HepG2 (cell line): ENCODE data around the gene KMT2A. TPM values are rescaled to one million over a fixed set of nuclear protein-coding genes. Genes with fewer than 3 reads are reported as not detected.
"Not testable (repeated sequence)": the region's sequence is repeated elsewhere in the genome, so short reads cannot be mapped to it uniquely, and the experiment has no call there.

Experiments used
- ATAC-seq: fragments of 200-7000 bp; cut with Tn5 transposase; 3 replicates; pipeline ENCODE4 v1.9.1; 2020; ENCODE audit warnings: mild to moderate bottlenecking, moderate library complexity
- BruUV-seq: library from RNA; stranded (reverse); fragments of 400-500 nt; replicated peaks from 2 replicates; lab custom pipeline; 2021; lab: Mats Ljungman, UMichigan
- CTCF ChIA-PET: fragments of 300-600 bp; formaldehyde crosslinking; extraction: SDS; loops from one replicate; lab custom pipeline; 2021; ENCODE audit warnings: low total read pairs, inconsistent platforms, low intra/inter-chr PET ratio; lab: Yijun Ruan, JAX
- POLR2A ChIA-PET: fragments of 350-600 bp; sonication (Branson Sonifier 250); formaldehyde crosslinking; loops from one replicate; lab custom pipeline; 2020; ENCODE audit warnings: antibody characterized with exemption, inconsistent platforms; lab: Yijun Ruan, JAX
- DNase-seq: peaks from one replicate; pipeline ENCODE4 v3.0.0-alpha.2; 2015; ENCODE audit warnings: low spot score
- FAIRE-seq: peaks from 3 replicates; lab custom pipeline; 2011; peaks lifted over from hg19 to GRCh38; lab: Jason Lieb, UNC
- H2AFZ ChIP-seq: one replicate; pipeline ENCODE4 v1.6.1; 2011; ENCODE audit warnings: low read length, inconsistent platforms
- H3K27ac ChIP-seq: fragments of 300-600 bp; 3 replicates; pipeline ENCODE4 v1.8.0; 2011; ENCODE audit warnings: mixed run types, mild to moderate bottlenecking, mixed read lengths, low read length, inconsistent platforms; ENCODE audit not compliant: insufficient read depth; ENCODE audit errors: extremely low read length
- H3K27me3 ChIP-seq, 2 experiments: fragments of 200-600 bp in 1 of 2; 2 replicates in 1 of 2; 3 replicates in 1 of 2; pipeline versions ENCODE4 v1.6.0 to v1.8.0; 2011; ENCODE audit warnings: low read length in 2 of 2, mild to moderate bottlenecking in 2 of 2, moderate library complexity in 2 of 2, inconsistent platforms in 1 of 2; ENCODE audit not compliant: insufficient read depth in 2 of 2, control insufficient read depth in 1 of 2
- H3K36me3 ChIP-seq, 2 experiments: fragments of 200-600 bp in 1 of 2; replicated peaks in 1 of 2; 2 replicates in 1 of 2; 3 replicates in 1 of 2; pipeline versions ENCODE4 v1.5.1 to v1.8.0; 2011; ENCODE audit warnings: low read length in 2 of 2, inconsistent platforms in 1 of 2; ENCODE audit not compliant: insufficient read depth in 2 of 2, control insufficient read depth in 1 of 2
- H3K4me1 ChIP-seq: 2 replicates; pipeline ENCODE4 v1.5.1; 2012; ENCODE audit warnings: low read length, inconsistent platforms; ENCODE audit not compliant: insufficient read depth
- H3K4me2 ChIP-seq: 2 replicates; pipeline ENCODE4 v1.6.0; 2011; ENCODE audit warnings: low read depth, low read length, inconsistent platforms
- H3K4me3 ChIP-seq, 3 experiments: fragments of 200-600 bp in 1 of 3; sonication (generic), shearing (Covaris generic) in 1 of 3; replicated peaks in 1 of 3; 2 replicates each; pipeline ENCODE4 v1.5.1; 2011 to 2016; ENCODE audit warnings: low read length in 3 of 3, inconsistent platforms in 2 of 3, low read depth in 2 of 3, mild to moderate bottlenecking in 2 of 3, control low read depth in 1 of 3, mixed read lengths in 1 of 3; ENCODE audit not compliant: insufficient read depth in 1 of 3
- H3K79me2 ChIP-seq: one replicate; pipeline ENCODE4 v1.6.1; 2011; ENCODE audit warnings: low read length, inconsistent platforms; ENCODE audit not compliant: insufficient read depth
- H3K9ac ChIP-seq: 2 replicates; pipeline ENCODE4 v1.6.0; 2011; ENCODE audit warnings: mild to moderate bottlenecking, low read depth, low read length, inconsistent platforms; ENCODE audit not compliant: insufficient read depth
- H3K9me3 ChIP-seq: 2 replicates; pipeline ENCODE4 v1.5.1; 2012; ENCODE audit warnings: mild to moderate bottlenecking, low read length
- H4K20me1 ChIP-seq: 2 replicates; pipeline ENCODE4 v1.6.0; 2011; ENCODE audit warnings: inconsistent platforms, mild to moderate bottlenecking, low read length, moderate library complexity; ENCODE audit not compliant: insufficient read depth
- CHCHD3 ChIP-seq: sonication (generic); formaldehyde crosslinking; IDR thresholded peaks from 2 replicates; pipeline ENCODE4 v1.8.0; 2022; ENCODE audit warnings: mild to moderate bottlenecking, missing genetic modification reagents, moderate library complexity
- CREBL2 ChIP-seq: sonication (generic); formaldehyde crosslinking; IDR thresholded peaks from 2 replicates; pipeline ENCODE4 v1.8.1; 2023; ENCODE audit warnings: missing genetic modification reagents, mild to moderate bottlenecking, borderline replicate concordance
- EP300 ChIP-seq, 3 experiments: sonication (generic) in 1 of 3; formaldehyde crosslinking in 1 of 3; IDR thresholded peaks; 2 replicates each; pipeline versions ENCODE4 v1.5.1 to v1.6.1; 2011 to 2020; ENCODE audit warnings: low read depth in 2 of 3, low read length in 2 of 3, borderline replicate concordance in 1 of 3, improper control_type of control experiment in 1 of 3, mild to moderate bottlenecking in 1 of 3, missing genetic modification reagents in 1 of 3, moderate library complexity in 1 of 3
- FOSL2 ChIP-seq: sonication (generic); formaldehyde crosslinking; IDR thresholded peaks from 2 replicates; pipeline ENCODE4 v1.4.0; 2020; ENCODE audit warnings: missing genetic modification reagents
- SALL1 ChIP-seq: sonication (generic); formaldehyde crosslinking; IDR thresholded peaks from 2 replicates; pipeline ENCODE4 v1.8.0; 2022; ENCODE audit warnings: mild to moderate bottlenecking, missing genetic modification reagents
- SETDB1 ChIP-seq: sonication (generic); formaldehyde crosslinking; IDR thresholded peaks from 2 replicates; pipeline ENCODE4 v1.5.1; 2020; ENCODE audit warnings: missing genetic modification reagents, mild to moderate bottlenecking, borderline replicate concordance
- ZBTB1 ChIP-seq: sonication (generic); formaldehyde crosslinking; IDR thresholded peaks from 2 replicates; pipeline ENCODE4 v1.4.0; 2020; ENCODE audit warnings: missing genetic modification reagents, borderline replicate concordance
- ZNF367 ChIP-seq: sonication (generic); formaldehyde crosslinking; IDR thresholded peaks from 2 replicates; pipeline ENCODE4 v1.4.0; 2020; ENCODE audit warnings: missing genetic modification reagents, borderline replicate concordance
- ZNF772 ChIP-seq: sonication (generic); formaldehyde crosslinking; IDR thresholded peaks from 2 replicates; pipeline ENCODE4 v1.5.0; 2020; ENCODE audit warnings: mild to moderate bottlenecking, missing genetic modification reagents
- in situ Hi-C: cut with HindIII; loops from 2 replicates; pipeline ENCODE4 v1.10.0; 2017; ENCODE audit warnings: low pct_unique_long_range_greater_than_20kb; ENCODE audit not compliant: extremely low pct_ligation_motif_present
- intact Hi-C: fragments of 100-400 bp; cut with micrococcal nuclease; formaldehyde crosslinking; loops from one replicate; pipeline ENCODE4 v1.10.0; 2022; ENCODE audit not compliant: unreplicated experiment
- polyA plus RNA-seq, 8 experiments: library from polyadenylated mRNA; depleted of rRNA in 3 of 8; stranded (reverse) in 7 of 8; unstranded in 1 of 8; fragments of >200 nt; fragmentation: Illumina TruSeq in 4 of 8; extraction: Trizol in 4 of 8; gene quantifications; 2 replicates each; pipeline versions ENCODE4 v1.2.1 to v1.2.3, GENCODE V29; 2011 to 2016; ENCODE audit warnings: low read depth in 4 of 8, missing spikeins in 1 of 8, mixed read lengths in 1 of 8; ENCODE audit not compliant: insufficient read depth in 1 of 8
- total RNA-seq, 5 experiments: library from RNA; depleted of rRNA; stranded (reverse); fragments of >200 nt; fragmentation: Illumina TruSeq; extraction: Trizol; gene quantifications; 2 replicates each; pipeline ENCODE4 v1.2.3, GENCODE V29; 2016; ENCODE audit warnings: low read depth in 1 of 5

The KMT2A gene
- total and polyA plus RNA-seq, 2 of the 13 experiments (the other 11 are each of a cell fraction or from before 2014, with no cell fraction given) = 12.4 to 20.0 TPM

GRCh38 chr11:118415739-118416068 is 20.6 kb upstream of the KMT2A start:
- no peak for TF ChIP-seq CHCHD3
- TF ChIP-seq CREBL2 = no peak
- no peak for TF ChIP-seq SETDB1
- TF ChIP-seq ZNF772 (CRISPR knock-in tag) = no peak
- 0 out of 2 replicates have a peak, but pooled peaks have one; percentile 9 for TF ChIP-seq FOSL2 (CRISPR knock-in tag)
- TF ChIP-seq EP300 (IDR thresholded peaks at IDR 0.05; ENCODE audit: low read depth in 2 of 2, low read length in 2 of 2) = no peak
- TF ChIP-seq EP300 (CRISPR knock-in tag; IDR thresholded peaks at IDR 0.05; ENCODE audit: borderline replicate concordance) = no peak
- TF ChIP-seq ZBTB1 = no peak
- TF ChIP-seq SALL1 (CRISPR knock-in tag) = no peak
- TF ChIP-seq ZNF367 = no peak
- ChIA-PET CTCF (no interaction called here), POLR2A (no interaction called here)
- H3K4me2 ChIP-seq = no peak overlapping the region
- ATAC-seq (no peak), FAIRE-seq (no peak), DNase-seq (no peak)
- H4K20me1 ChIP-seq = no peaks in the 10 kb centered on the region
- H2AFZ ChIP-seq = no peak overlapping the region
- H3K36me3 ChIP-seq = no peaks in the 10 kb centered on the region; a peak in 1 of 5 replicates
- BruUV-seq = no TSS peak
- intact Hi-C loops = no loop called here
- no peak overlapping the region for H3K4me3 ChIP-seq
- H3K9me3 ChIP-seq = no peaks in the 10 kb centered on the region
- H3K27ac ChIP-seq = no peak overlapping the region
- no peaks in the 10 kb centered on the region for H3K79me2 ChIP-seq
- in situ Hi-C loops = no loop called here
- peaks cover 17% of the 10 kb centered on the region for H3K4me1 ChIP-seq
- no peaks in the 10 kb centered on the region for H3K27me3 ChIP-seq
- no peak overlapping the region for H3K9ac ChIP-seq

- CTCF ChIA-PET = not testable (repeated sequence)
Observed at GRCh38 chr11:118416900-118417299, 19.4 kb upstream of the KMT2A start.

More at GRCh38 chr11:118416900-118417299, 19.4 kb upstream of the KMT2A start:
- H3K4me1 ChIP-seq, FAIRE-seq, BruUV-seq, H3K4me3 ChIP-seq, H3K9me3 ChIP-seq, H3K9ac ChIP-seq, in situ Hi-C loops, H3K27me3 ChIP-seq, DNase-seq, H2AFZ ChIP-seq, H4K20me1 ChIP-seq, H3K36me3 ChIP-seq, POLR2A ChIA-PET, H3K27ac ChIP-seq, ATAC-seq, H3K4me2 ChIP-seq, H3K79me2 ChIP-seq, intact Hi-C loops: not testable (repeated sequence)
